CD4-positive, alpha-beta T cell (primary cell): ENCODE data around the gene FOXN4. TPM values are rescaled to one million over a fixed set of nuclear protein-coding genes. Genes with fewer than 3 reads are reported as not detected.

Experiments
- ATAC-seq: fragments of 200-7000 bp; cut with Tn5 transposase; one replicate; pipeline ENCODE4 v1.10.0; 2022; ENCODE audit warnings: mild to moderate bottlenecking; ENCODE audit not compliant: poor library complexity
- CTCF ChIA-PET: fragments of 350-600 bp; sonication (Branson Sonifier 250); formaldehyde crosslinking; loops from one replicate; lab custom pipeline; 2021; ENCODE audit warnings: antibody characterized with exemption, inconsistent platforms; lab: Charles Lee
- POLR2A ChIA-PET: fragments of 350-600 bp; sonication (Branson Sonifier 250); formaldehyde crosslinking; loops from one replicate; lab custom pipeline; 2021; ENCODE audit warnings: antibody characterized with exemption, inconsistent platforms; lab: Charles Lee
- DNase-seq, 14 experiments: peaks; one replicate each; pipeline ENCODE4 v3.0.0-alpha.2; 2013 to 2020; ENCODE audit warnings: mixed read lengths in 2 of 14
- H3K27ac ChIP-seq, 2 donors: one replicate each; pipeline versions ENCODE4 v1.5.1 to v1.7.0; 2013; ENCODE audit warnings: low read length in 2 of 2, low read depth in 1 of 2, mild to moderate bottlenecking in 1 of 2
- H3K27me3 ChIP-seq, 2 experiments: 1 replicate in 1 of 2; 2 replicates in 1 of 2; pipeline versions ENCODE4 v1.6.1 to v1.7.0; 2013; ENCODE audit warnings: low read length in 2 of 2, control low read depth in 1 of 2, mild to moderate bottlenecking in 1 of 2, moderate library complexity in 1 of 2; ENCODE audit not compliant: insufficient read depth in 2 of 2, control insufficient read depth in 1 of 2
- H3K36me3 ChIP-seq: one replicate; pipeline ENCODE4 v1.6.1; 2013; ENCODE audit warnings: low read length, control low read depth; ENCODE audit not compliant: insufficient read depth
- H3K4me1 ChIP-seq: one replicate; pipeline ENCODE4 v1.6.1; 2013; ENCODE audit warnings: low read length, control low read depth; ENCODE audit not compliant: insufficient read depth
- H3K4me3 ChIP-seq: one replicate; pipeline ENCODE4 v1.5.1; 2013; ENCODE audit warnings: mild to moderate bottlenecking, low read length, moderate library complexity
- H3K9me3 ChIP-seq, 2 experiments: 1 replicate in 1 of 2; 2 replicates in 1 of 2; pipeline versions ENCODE4 v1.6.1 to v1.7.0; 2013; ENCODE audit warnings: low read length in 2 of 2, mild to moderate bottlenecking in 2 of 2, control low read depth in 1 of 2, moderate library complexity in 1 of 2; ENCODE audit not compliant: control insufficient read depth in 1 of 2, insufficient read depth in 1 of 2
- H3K27ac Mint-ChIP-seq: one replicate; pipeline ENCODE4 v1.8.0; 2020; ENCODE audit warnings: mixed read lengths
- H3K27me3 Mint-ChIP-seq: one replicate; pipeline ENCODE4 v1.8.0; 2021; ENCODE audit warnings: mixed read lengths
- H3K36me3 Mint-ChIP-seq: one replicate; pipeline ENCODE4 v1.8.0; 2021; ENCODE audit warnings: low read depth, mixed read lengths
- H3K4me1 Mint-ChIP-seq: one replicate; pipeline ENCODE4 v1.8.0; 2021; ENCODE audit warnings: low read depth, mixed read lengths
- H3K4me3 Mint-ChIP-seq: one replicate; pipeline ENCODE4 v1.8.0; 2020; ENCODE audit warnings: mild to moderate bottlenecking, mixed read lengths
- H3K9me3 Mint-ChIP-seq: one replicate; pipeline ENCODE4 v1.8.0; 2020; ENCODE audit warnings: mixed read lengths
- CTCF ChIP-seq: fragments of 200-600 bp; IDR thresholded peaks from one replicate; pipeline ENCODE4 v1.8.0; 2022; ENCODE audit warnings: antibody characterized with exemption, mild to moderate bottlenecking
- intact Hi-C, 2 experiments: fragments of 100-400 bp; cut with DNase I in 1 of 2; cut with micrococcal nuclease in 1 of 2; formaldehyde crosslinking; loops; one replicate each; pipeline versions ENCODE4 v1.15.1 to v1.9.0; 2023 to 2025; cut with DNase I, micrococcal nuclease
- total RNA-seq, 174 experiments: library from RNA in 2 of 174; stranded (reverse) in 2 of 174; gene quantifications; one replicate each; pipeline ENCODE4 v1.2.3 and lab custom pipeline; 2021 to 2026

FOXN4 gene
- total RNA-seq, 2 experiments from 2014 or later = not detected

GRCh38 chr12:109230193-109230592, 78.9 kb downstream of the FOXN4 start:
- H3K4me3 ChIP-seq = no peak overlapping the region
- ATAC-seq (no peak), DNase-seq (no peak)
- H3K27ac ChIP-seq = no peak overlapping the region
- Mint-ChIP-seq H3K9me3 (no peaks in the 10 kb centered on the region), H3K27ac (no peak overlapping the region), H3K27me3 (no peaks in the 10 kb centered on the region), H3K4me1 (no peaks in the 10 kb centered on the region), H3K4me3 (no peak overlapping the region), H3K36me3 (peaks cover 76% of the 10 kb centered on the region)
- TF ChIP-seq CTCF = no peak
- ChIA-PET POLR2A (no interaction called here), CTCF (no interaction called here)
- H3K4me1 ChIP-seq = no peaks in the 10 kb centered on the region
- peaks cover 21% of the 10 kb centered on the region for H3K36me3 ChIP-seq
- intact Hi-C loops = no loop called here
- no peaks in the 10 kb centered on the region for H3K9me3 ChIP-seq
- H3K27me3 ChIP-seq = no peaks in the 10 kb centered on the region

- ATAC-seq (no peak), DNase-seq (no peak)
- peaks cover 75% of the 10 kb centered on the region for H3K36me3 Mint-ChIP-seq
- no peak overlapping the region for H3K4me3 Mint-ChIP-seq
- CTCF ChIA-PET = no interaction called here
- Histone ChIP-seq H3K4me1 (no peaks in the 10 kb centered on the region), H3K4me3 (no peak overlapping the region), H3K36me3 (peaks cover 30% of the 10 kb centered on the region), H3K27me3 (no peaks in the 10 kb centered on the region), H3K27ac (no peak overlapping the region), H3K9me3 (no peaks in the 10 kb centered on the region)
- no peak for TF ChIP-seq CTCF
- POLR2A ChIA-PET = no interaction called here
- H3K9me3 Mint-ChIP-seq = no peaks in the 10 kb centered on the region
- H3K27ac Mint-ChIP-seq = no peak overlapping the region
- intact Hi-C loops = no loop called here
- H3K4me1 Mint-ChIP-seq = no peaks in the 10 kb centered on the region
- H3K27me3 Mint-ChIP-seq = no peaks in the 10 kb centered on the region
These were observed 80.4 kb downstream of the FOXN4 start for GRCh38 chr12:109228664-109229063.

Other genes starting within 250 kb of the FOXN4 start
- 10 to 100 TPM; 12.8 to 14.0 TPM for gene ALKBH2, start 215.8 kb downstream of the FOXN4 start, total RNA-seq
- gene UNG, start 211.7 kb downstream of the FOXN4 start, total RNA-seq = 1 to 10 TPM; 3.3 to 3.6 TPM
- gene ACACB, start 192.7 kb downstream of the FOXN4 start, total RNA-seq = 10 to 100 TPM; 30.3 to 32.2 TPM
- gene MYO1H, start 38.6 kb upstream of the FOXN4 start, total RNA-seq = not detected
- gene KCTD10, start 168.0 kb upstream of the FOXN4 start, total RNA-seq = 10 to 100 TPM; 24.2 to 26.1 TPM
- 10 to 100 TPM; 17.2 to 19.9 TPM for gene UBE3B, start 168.3 kb upstream of the FOXN4 start, total RNA-seq